GM23338 (cell line): ENCODE results near the gene METTL18. TPM values are rescaled to one million over a fixed set of nuclear protein-coding genes. Genes with fewer than 3 reads are reported as not detected.

Source experiments
- ATAC-seq: fragments of 200-7000 bp; cut with Tn5 transposase; 3 replicates; pipeline ENCODE4 v1.9.1; 2020
- DNase-seq: peaks from one replicate; pipeline ENCODE4 v3.0.0-alpha.2; 2015; ENCODE audit warnings: low spot score
- H2AFZ ChIP-seq: fragments of 200-600 bp; sonication (generic); 2 replicates; pipeline ENCODE4 v1.8.0; 2016; ENCODE audit warnings: antibody characterized with exemption, mild to moderate bottlenecking, moderate library complexity
- H3F3A ChIP-seq: fragments of 200-600 bp; sonication (generic); replicated peaks from 2 replicates; pipeline ENCODE4 v1.8.0; 2017; ENCODE audit warnings: antibody characterized with exemption, mixed run types, low read depth
- H3K27ac ChIP-seq: fragments of 200-600 bp; sonication (generic); 2 replicates; pipeline ENCODE4 v1.6.1; 2016; ENCODE audit warnings: low read depth
- H3K27me3 ChIP-seq: fragments of 200-600 bp; sonication (generic); 2 replicates; pipeline ENCODE4 v1.8.0; 2016; ENCODE audit warnings: mild to moderate bottlenecking, mixed run types, moderate library complexity; ENCODE audit not compliant: insufficient read depth
- H3K36me3 ChIP-seq: fragments of 200-600 bp; sonication (generic); 2 replicates; pipeline ENCODE4 v1.8.0; 2016; ENCODE audit warnings: mild to moderate bottlenecking; ENCODE audit not compliant: insufficient read depth
- H3K4me1 ChIP-seq: fragments of 200-600 bp; sonication (generic); 2 replicates; pipeline ENCODE4 v1.8.0; 2016; ENCODE audit warnings: mild to moderate bottlenecking, moderate library complexity; ENCODE audit not compliant: insufficient read depth
- H3K4me2 ChIP-seq: fragments of 200-600 bp; sonication (generic); 2 replicates; pipeline ENCODE4 v1.7.1; 2017; ENCODE audit warnings: mixed run types
- H3K4me3 ChIP-seq: fragments of 200-600 bp; sonication (generic); 2 replicates; pipeline ENCODE4 v1.6.1; 2016; ENCODE audit warnings: mixed run types
- H3K79me2 ChIP-seq: fragments of 200-600 bp; sonication (generic); replicated peaks from 2 replicates; pipeline ENCODE4 v1.8.0; 2017; ENCODE audit warnings: mild to moderate bottlenecking; ENCODE audit not compliant: insufficient read depth
- H3K9me2 ChIP-seq: fragments of 200-600 bp; sonication (generic); 2 replicates; pipeline ENCODE4 v1.8.0; 2017; ENCODE audit not compliant: insufficient read depth
- H4K20me1 ChIP-seq: fragments of 200-600 bp; sonication (generic); replicated peaks from 2 replicates; pipeline ENCODE4 v1.8.0; 2017; ENCODE audit warnings: mild to moderate bottlenecking; ENCODE audit not compliant: insufficient read depth
- H3K27ac Mint-ChIP-seq: 2 replicates; pipeline ENCODE4 v1.8.0; 2020; ENCODE audit warnings: inconsistent platforms, mild to moderate bottlenecking, moderate library complexity, mixed read lengths
- H3K27me3 Mint-ChIP-seq: 3 replicates; pipeline ENCODE4 v1.8.0; 2022; ENCODE audit warnings: low read depth, mild to moderate bottlenecking, moderate library complexity, mixed read lengths, inconsistent platforms; ENCODE audit not compliant: insufficient read depth, poor library complexity
- H3K36me3 Mint-ChIP-seq: 3 replicates; pipeline ENCODE4 v1.8.0; 2021; ENCODE audit warnings: low read depth, mild to moderate bottlenecking, inconsistent platforms, moderate library complexity, mixed read lengths
- H3K4me1 Mint-ChIP-seq: 3 replicates; pipeline ENCODE4 v1.8.0; 2020; ENCODE audit warnings: mild to moderate bottlenecking, inconsistent platforms, mixed read lengths
- H3K4me3 Mint-ChIP-seq: 3 replicates; pipeline ENCODE4 v1.8.0; 2021; ENCODE audit warnings: moderate library complexity, mild to moderate bottlenecking, inconsistent platforms, mixed read lengths
- H3K9me3 Mint-ChIP-seq: 3 replicates; pipeline ENCODE4 v1.8.0; 2020; ENCODE audit warnings: moderate library complexity, mild to moderate bottlenecking, inconsistent platforms, mixed read lengths
- EZH2 ChIP-seq: fragments of 200-600 bp; sonication (generic); IDR thresholded peaks from one replicate; pipeline ENCODE4 v1.8.0; 2017; ENCODE audit warnings: antibody characterized with exemption, mild to moderate bottlenecking, low read depth; ENCODE audit not compliant: unreplicated experiment
- EZH2phosphoT487 ChIP-seq: fragments of 200-600 bp; sonication (generic); IDR thresholded peaks from one replicate; pipeline ENCODE4 v1.8.1; 2018; ENCODE audit warnings: antibody characterized with exemption; ENCODE audit not compliant: unreplicated experiment
- JUNB ChIP-seq: IDR thresholded peaks from one replicate; pipeline ENCODE4 v1.6.1; 2016; ENCODE audit warnings: antibody characterized with exemption; ENCODE audit not compliant: unreplicated experiment
- NANOG ChIP-seq: IDR thresholded peaks from 2 replicates; pipeline ENCODE4 v1.6.1; 2016; ENCODE audit warnings: antibody characterized with exemption, borderline replicate concordance
- POLR2AphosphoS5 ChIP-seq: IDR thresholded peaks from 2 replicates; pipeline ENCODE4 v1.6.1; 2016; ENCODE audit warnings: antibody characterized with exemption, low read depth
- REST ChIP-seq: IDR thresholded peaks from one replicate; pipeline ENCODE4 v1.6.1; 2018; ENCODE audit warnings: antibody characterized with exemption; ENCODE audit not compliant: unreplicated experiment
- STAT1 ChIP-seq: IDR thresholded peaks from one replicate; pipeline ENCODE4 v1.6.1; 2016; ENCODE audit warnings: antibody characterized with exemption; ENCODE audit not compliant: unreplicated experiment
- ZNF114 ChIP-seq: fragments of 250-450 bp; sonication (Bioruptor Pico); IDR thresholded peaks from 2 replicates; pipeline ENCODE4 v1.5.0; 2020; ENCODE audit warnings: mild to moderate bottlenecking, moderate library complexity
- ZNF331 ChIP-seq: fragments of 250-450 bp; sonication (Bioruptor Pico); IDR thresholded peaks from 2 replicates; pipeline ENCODE4 v1.5.0; 2020; ENCODE audit warnings: low read depth, mild to moderate bottlenecking, moderate library complexity
- ZNF462 ChIP-seq: fragments of 250-450 bp; sonication (Bioruptor Pico); IDR thresholded peaks from 2 replicates; pipeline ENCODE4 v1.5.0; 2020; ENCODE audit warnings: mild to moderate bottlenecking, moderate library complexity
- polyA plus RNA-seq: library from polyadenylated mRNA; unstranded; fragments of >200 nt; fragmentation: Nextera tagmentation; extraction: Ambion mirVana; gene quantifications from 2 replicates; pipeline ENCODE4 v1.2.1, GENCODE V29; 2016
- total RNA-seq: library from RNA; depleted of rRNA; stranded (reverse); fragments of >200 nt; shearing (Covaris generic); gene quantifications from 2 replicates; pipeline ENCODE4 v1.2.3, GENCODE V29; 2014
- TF ChIP-seq, protein P1 (sequence below): IDR thresholded peaks from 2 replicates; pipeline ENCODE4 v1.6.1; 2016; ENCODE audit warnings: antibody characterized with exemption
- TF ChIP-seq, protein P2 (sequence below), 2 experiments: fragments of 200-600 bp in 1 of 2; sonication (generic) in 1 of 2; conservative IDR thresholded peaks; 2 replicates each; pipeline versions ENCODE4 v1.5.1 to v1.6.1; 2016 to 2017; ENCODE audit warnings: antibody characterized with exemption in 2 of 2, low read depth in 2 of 2, mild to moderate bottlenecking in 2 of 2, moderate library complexity in 1 of 2

METTL18 gene
- total and polyA plus RNA-seq, 2 experiments from 2014 or later: 9.9 to 13.6 TPM

- no peak overlapping the region for H3K27ac Mint-ChIP-seq
These were observed 35.7 kb downstream of the METTL18 start for GRCh38 chr1:169759038-169759437.

More at GRCh38 chr1:169759038-169759437, 35.7 kb downstream of the METTL18 start:
- H3K79me2 ChIP-seq: no peaks in the 10 kb centered on the region
- no peak for ATAC-seq
- H3K4me3 ChIP-seq: no peak overlapping the region
- H3K4me2 ChIP-seq: no peak overlapping the region
- Mint-ChIP-seq H3K36me3 (peaks cover 12% of the 10 kb centered on the region; the same call in 2 of the 3 replicates), H3K9me3 (peaks cover 31% of the 10 kb centered on the region), H3K4me3 (no peak overlapping the region), H3K27me3 (no peaks in the 10 kb centered on the region), H3K4me1 (peaks cover 4% of the 10 kb centered on the region; the same call in 2 of the 3 replicates)
- TF ChIP-seq ZNF331 (no peak), NANOG (no peak), REST (no peak), EZH2phosphoT487 (no peak), STAT1 (no peak), ZNF462 (CRISPR knock-in tag) (no peak), JUNB (no peak), ZNF114 (CRISPR knock-in tag) (no peak), EZH2 (no peak), POLR2AphosphoS5 (no peak)
- TF ChIP-seq, protein P1, sequence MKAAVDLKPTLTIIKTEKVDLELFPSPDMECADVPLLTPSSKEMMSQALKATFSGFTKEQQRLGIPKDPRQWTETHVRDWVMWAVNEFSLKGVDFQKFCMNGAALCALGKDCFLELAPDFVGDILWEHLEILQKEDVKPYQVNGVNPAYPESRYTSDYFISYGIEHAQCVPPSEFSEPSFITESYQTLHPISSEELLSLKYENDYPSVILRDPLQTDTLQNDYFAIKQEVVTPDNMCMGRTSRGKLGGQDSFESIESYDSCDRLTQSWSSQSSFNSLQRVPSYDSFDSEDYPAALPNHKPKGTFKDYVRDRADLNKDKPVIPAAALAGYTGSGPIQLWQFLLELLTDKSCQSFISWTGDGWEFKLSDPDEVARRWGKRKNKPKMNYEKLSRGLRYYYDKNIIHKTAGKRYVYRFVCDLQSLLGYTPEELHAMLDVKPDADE: no peak
- TF ChIP-seq, protein P2, sequence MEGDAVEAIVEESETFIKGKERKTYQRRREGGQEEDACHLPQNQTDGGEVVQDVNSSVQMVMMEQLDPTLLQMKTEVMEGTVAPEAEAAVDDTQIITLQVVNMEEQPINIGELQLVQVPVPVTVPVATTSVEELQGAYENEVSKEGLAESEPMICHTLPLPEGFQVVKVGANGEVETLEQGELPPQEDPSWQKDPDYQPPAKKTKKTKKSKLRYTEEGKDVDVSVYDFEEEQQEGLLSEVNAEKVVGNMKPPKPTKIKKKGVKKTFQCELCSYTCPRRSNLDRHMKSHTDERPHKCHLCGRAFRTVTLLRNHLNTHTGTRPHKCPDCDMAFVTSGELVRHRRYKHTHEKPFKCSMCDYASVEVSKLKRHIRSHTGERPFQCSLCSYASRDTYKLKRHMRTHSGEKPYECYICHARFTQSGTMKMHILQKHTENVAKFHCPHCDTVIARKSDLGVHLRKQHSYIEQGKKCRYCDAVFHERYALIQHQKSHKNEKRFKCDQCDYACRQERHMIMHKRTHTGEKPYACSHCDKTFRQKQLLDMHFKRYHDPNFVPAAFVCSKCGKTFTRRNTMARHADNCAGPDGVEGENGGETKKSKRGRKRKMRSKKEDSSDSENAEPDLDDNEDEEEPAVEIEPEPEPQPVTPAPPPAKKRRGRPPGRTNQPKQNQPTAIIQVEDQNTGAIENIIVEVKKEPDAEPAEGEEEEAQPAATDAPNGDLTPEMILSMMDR (conservative IDR thresholded peaks at IDR 0.05; ENCODE audit: low read depth in 2 of 2): no peak
- H3K4me1 ChIP-seq: no peaks in the 10 kb centered on the region
- no peak overlapping the region for H3K27ac ChIP-seq
- H3K27me3 ChIP-seq: no peaks in the 10 kb centered on the region
- peaks cover 3% of the 10 kb centered on the region; the same call in 1 of the 2 replicates for H3K9me2 ChIP-seq
- H4K20me1 ChIP-seq: no peaks in the 10 kb centered on the region
- no peak overlapping the region for H2AFZ ChIP-seq
- DNase-seq: no peak
- H3K36me3 ChIP-seq: peaks cover 2% of the 10 kb centered on the region; the same call in 1 of the 2 replicates
- H3F3A ChIP-seq: no peaks in the 10 kb centered on the region
